HG03354 (cell line): ENCODE measurements around the gene TMEM44.
A peak's percentile ranks its signal among the peaks of the same experiment; 100 is the strongest.

ENCODE experiments used
- ATAC-seq: cut with Tn5 transposase; IDR thresholded peaks from one replicate; pipeline ENCODE4 v1.9.1; 2021; ENCODE audit warnings: mild to moderate bottlenecking; ENCODE audit not compliant: unreplicated experiment, poor library complexity, severe bottlenecking

TMEM44 gene

DNA sequence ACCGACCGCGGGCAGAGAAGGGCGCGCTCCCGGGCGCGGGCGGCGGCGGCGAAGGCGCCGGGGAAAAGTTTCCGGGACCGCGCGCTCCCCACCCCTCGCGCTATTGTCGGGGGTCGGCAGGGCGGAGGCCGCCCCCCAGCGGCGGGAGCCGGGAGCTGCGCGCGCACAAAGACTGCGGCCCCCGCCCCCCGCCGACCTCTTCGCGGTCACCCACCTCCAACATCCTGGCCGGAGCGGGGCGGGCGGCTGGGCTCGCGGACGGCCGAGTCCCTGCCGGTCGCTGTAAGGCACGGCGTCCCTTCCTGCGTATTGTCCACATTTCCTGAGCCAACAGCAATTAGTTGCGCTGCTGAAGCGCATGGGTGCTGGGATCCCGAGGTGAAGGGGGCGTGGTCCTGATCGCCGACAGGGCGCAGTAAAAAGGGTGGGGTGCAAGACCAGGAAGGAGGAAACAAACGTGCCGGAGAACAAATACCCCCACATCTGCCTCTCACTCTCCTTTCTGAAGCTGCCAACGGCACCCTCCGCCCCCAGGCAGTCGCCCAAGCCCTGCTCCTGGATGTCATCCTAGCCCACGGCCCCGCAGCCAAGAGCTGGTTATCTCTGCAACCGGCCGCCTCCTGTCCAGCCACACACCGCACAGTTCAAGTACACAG lies at the start of gene TMEM44:
Gene TMEM44 (minus strand): TSS at position 71 of the 656 bp plus-strand sequence. CDS start 204 bp downstream, outside the sequence.
- ATAC-seq: peak; percentile 85

- ATAC-seq: peak; percentile 63
These were observed 49.6 kb upstream of the TMEM44 start for GRCh38 chr3:194682694-194683310.

GRCh38 chr3:194682189-194682693 lies 49.0 kb upstream of the TMEM44 start:
- ATAC-seq: no peak

DNA sequence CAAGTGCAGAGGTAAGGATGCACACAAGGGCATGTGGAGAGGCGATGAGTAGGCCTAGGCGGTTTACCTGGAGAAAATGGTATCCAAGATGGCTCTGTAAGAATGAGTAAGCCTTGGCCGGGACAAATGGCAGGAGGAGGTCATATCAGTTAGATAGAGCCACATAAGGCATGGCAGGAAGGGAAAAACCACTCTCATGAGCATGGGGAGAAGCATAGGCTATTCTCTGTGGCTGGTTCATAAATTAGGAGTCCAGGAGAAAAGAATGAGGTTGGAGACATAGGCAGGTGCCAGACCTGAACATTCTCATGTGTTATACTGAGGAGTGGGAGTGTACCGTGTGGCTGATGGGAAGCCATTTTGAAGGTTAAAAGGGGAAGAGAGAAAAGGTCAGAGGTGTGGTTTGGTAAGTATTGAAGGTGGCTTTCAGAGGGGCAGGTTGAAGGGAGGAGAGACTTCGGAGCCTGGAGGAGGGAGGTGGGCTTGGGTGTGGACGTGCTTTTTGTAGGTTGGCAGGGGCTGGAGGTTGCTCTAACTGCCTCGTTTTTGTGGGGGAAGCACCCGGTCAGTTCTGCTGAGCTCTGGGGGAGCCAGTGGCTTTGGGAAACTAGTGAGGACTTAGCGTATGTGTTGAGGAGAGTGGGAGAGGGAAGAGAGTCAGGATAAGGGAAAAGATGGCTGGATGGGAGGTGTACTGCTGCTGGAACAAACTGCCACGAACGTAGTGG lies 47.8 kb upstream of the TMEM44 start:
- ATAC-seq: no peak

GRCh38 chr3:194676471-194676870 lies 43.3 kb upstream of the TMEM44 start:
- no peak for ATAC-seq

DNA sequence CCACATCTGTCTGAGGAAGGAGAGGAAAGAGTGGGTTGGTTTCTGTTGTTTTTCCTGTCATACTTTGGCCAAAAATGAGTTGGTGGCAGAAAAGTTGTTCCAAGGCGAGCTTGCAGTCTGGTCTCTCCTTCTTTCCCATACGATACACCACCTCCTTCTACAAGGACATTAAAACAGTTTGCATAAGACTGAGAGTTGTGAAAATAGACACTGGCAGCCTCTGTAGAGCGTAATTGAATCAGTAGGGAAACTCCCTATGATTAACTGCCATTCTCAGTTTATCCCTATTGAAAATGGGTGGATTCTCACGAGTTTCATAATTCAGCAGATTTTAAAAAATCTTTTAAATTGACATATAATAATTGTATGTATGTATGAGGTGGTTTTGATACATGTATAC lies 42.5 kb upstream of the TMEM44 start:
- no peak for ATAC-seq

GRCh38 chr3:194675081-194675640 lies 41.9 kb upstream of the TMEM44 start:
- no peak for ATAC-seq

- no peak for ATAC-seq
These were observed 40.5 kb upstream of the TMEM44 start for GRCh38 chr3:194673761-194674160.

- no peak for ATAC-seq
These were observed 39.7 kb upstream of the TMEM44 start for GRCh38 chr3:194672876-194673275.

- peak; percentile 90 for ATAC-seq
These were observed 38.9 kb upstream of the TMEM44 start, which contains the start of gene LSG1 for GRCh38 chr3:194671900-194672808. LSG1 (minus strand) TSS chr3:194672191; CDS start chr3:194672162, 29 bp downstream.

- ATAC-seq: no peak
These were observed 38.3 kb upstream of the TMEM44 start for GRCh38 chr3:194671511-194671899.

GRCh38 chr3:194667363-194667762 lies 34.1 kb upstream of the TMEM44 start:
- no peak for ATAC-seq

DNA sequence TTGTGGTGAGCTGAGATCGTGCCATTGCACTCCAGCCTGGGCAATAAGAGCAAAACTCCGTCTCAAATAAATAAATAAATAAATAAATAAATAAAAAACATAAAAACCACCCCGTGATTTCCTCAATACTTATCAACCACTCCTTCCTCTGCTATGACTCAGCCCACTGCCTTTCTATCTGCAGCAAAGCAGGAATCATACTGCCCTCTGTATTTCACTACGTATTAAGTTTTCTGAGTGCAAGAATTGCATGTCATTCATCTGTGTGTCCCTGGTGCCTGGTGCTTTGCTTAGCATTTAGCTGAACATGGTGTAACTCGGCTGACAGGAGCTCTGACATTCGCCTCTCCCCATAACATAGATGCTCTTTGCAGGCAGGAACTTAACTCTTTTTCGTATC lies 31.6 kb upstream of the TMEM44 start:
- no peak for ATAC-seq

DNA sequence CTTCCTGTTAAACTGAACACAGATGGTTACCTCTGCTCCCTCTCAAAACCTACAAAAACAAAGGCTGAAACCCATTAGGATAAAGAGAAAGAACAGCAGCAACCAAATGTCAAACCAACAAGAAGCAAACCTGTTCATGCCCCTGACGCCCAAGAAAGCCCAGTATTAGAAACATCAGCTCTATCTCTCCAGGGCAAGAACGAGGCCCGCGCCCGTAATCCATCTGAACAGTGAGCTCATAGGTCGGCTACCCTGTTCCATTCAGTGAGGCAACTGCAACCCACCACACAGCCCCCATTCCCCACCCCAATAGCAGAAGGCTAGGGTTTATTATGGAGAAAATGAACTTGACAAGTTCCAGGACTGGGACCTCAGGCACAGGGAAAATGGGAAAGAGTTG lies 28.7 kb upstream of the TMEM44 start:
- ATAC-seq: no peak

DNA sequence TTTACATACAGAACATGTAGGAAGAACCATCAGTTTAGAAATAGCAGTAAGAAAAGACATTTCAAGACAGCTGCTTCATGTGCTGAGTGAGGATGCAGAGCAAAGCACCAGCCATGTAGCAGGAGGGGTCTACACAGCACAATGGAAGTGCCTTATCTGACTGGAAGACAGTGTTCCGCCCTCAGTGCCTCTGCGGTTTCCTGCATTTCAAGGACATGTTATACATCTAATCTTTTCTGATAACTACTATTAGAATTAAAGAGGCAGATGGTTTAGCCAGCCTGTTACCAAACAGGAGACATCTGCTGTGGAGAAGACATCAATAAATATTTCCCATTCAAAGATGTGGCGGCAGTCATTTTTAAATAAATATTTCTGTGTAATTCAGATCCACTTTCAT lies 28.2 kb upstream of the TMEM44 start:
- ATAC-seq: no peak

GRCh38 chr3:194659778-194660177 lies 26.6 kb upstream of the TMEM44 start:
- ATAC-seq: no peak

DNA sequence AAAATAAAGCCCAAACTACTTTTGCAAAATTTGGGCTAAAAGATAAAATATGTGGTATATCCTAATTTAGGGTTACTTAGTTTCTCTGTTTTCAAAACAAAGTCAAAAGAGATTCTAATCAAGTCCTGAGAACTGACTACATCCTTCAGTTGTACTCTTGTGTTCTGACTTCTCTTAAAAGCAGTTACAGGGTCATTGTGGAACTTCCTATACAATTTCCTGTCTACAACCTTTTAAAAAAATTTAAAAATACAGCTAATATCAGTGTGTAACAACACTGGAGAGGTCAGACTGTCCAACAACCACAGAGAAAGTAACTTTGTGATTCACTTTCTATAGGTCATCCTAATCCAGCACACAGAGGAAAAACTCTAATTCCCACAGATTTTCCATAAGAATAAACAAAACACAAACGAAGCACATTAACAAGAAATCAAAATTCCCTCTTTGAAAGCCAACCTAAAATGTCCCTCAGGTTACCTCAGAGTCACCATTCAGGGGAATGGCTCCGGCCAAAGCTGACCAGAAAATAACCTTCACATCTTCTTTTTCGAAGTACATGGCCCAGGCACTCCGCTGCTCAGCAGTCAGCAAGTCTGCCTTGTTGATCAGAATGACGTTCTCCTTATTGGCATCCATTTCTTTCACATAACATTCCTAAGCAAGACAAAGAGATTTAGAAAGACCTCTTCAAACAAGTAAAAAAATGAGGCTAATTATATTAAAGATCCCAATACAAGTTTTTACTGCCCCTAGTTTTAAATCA lies 25.4 kb upstream of the TMEM44 start:
- ATAC-seq: no peak

GRCh38 chr3:194657439-194657838 lies 24.2 kb upstream of the TMEM44 start:
- no peak for ATAC-seq

- ATAC-seq: peak; percentile 52
These were observed 21.2 kb upstream of the TMEM44 start for GRCh38 chr3:194654443-194654842.
